B cell (primary cell): Measurements from ENCODE around the gene POGZ. TPM values are rescaled to one million over a fixed set of nuclear protein-coding genes. Genes with fewer than 3 reads are reported as not detected.

Experiments used
- ATAC-seq: fragments of 200-7000 bp; cut with Tn5 transposase; one replicate; pipeline ENCODE4 v1.10.0; 2021; ENCODE audit warnings: low read depth, mild to moderate bottlenecking, moderate number of reproducible peaks, moderate library complexity
- CTCF ChIA-PET: fragments of 350-600 bp; sonication (Branson Sonifier 250); formaldehyde crosslinking; loops from one replicate; lab custom pipeline; 2021; ENCODE audit warnings: antibody characterized with exemption, inconsistent platforms; lab: Charles Lee
- POLR2A ChIA-PET: fragments of 350-600 bp; sonication (Branson Sonifier 250); formaldehyde crosslinking; loops from one replicate; lab custom pipeline; 2021; ENCODE audit warnings: antibody characterized with exemption; lab: Charles Lee
- DNase-seq: peaks from one replicate; pipeline ENCODE4 v3.0.0; 2013
- H2AFZ ChIP-seq: 2 replicates; pipeline ENCODE4 v1.6.1; 2012; ENCODE audit warnings: mild to moderate bottlenecking, low read depth, low read length; ENCODE audit not compliant: insufficient read depth, poor library complexity, severe bottlenecking
- H3K27ac ChIP-seq, 2 donors: 1 replicate in 1 of 2; 2 replicates in 1 of 2; pipeline ENCODE4 v1.5.1; 2012 to 2013; ENCODE audit warnings: low read length in 2 of 2, mild to moderate bottlenecking in 2 of 2, moderate library complexity in 1 of 2
- H3K27me3 ChIP-seq, 4 experiments: fragments of 200-600 bp in 1 of 4; sonication (generic) in 1 of 4; replicated peaks in 1 of 4; 1 replicate in 2 of 4; 2 replicates in 2 of 4; pipeline versions ENCODE4 v1.6.1 to v1.7.0; 2013 to 2016; ENCODE audit warnings: low read length in 3 of 4, mild to moderate bottlenecking in 2 of 4, mixed read lengths in 1 of 4, moderate library complexity in 1 of 4; ENCODE audit not compliant: insufficient read depth in 4 of 4, control insufficient read depth in 3 of 4; ENCODE audit errors: control extremely low read depth in 1 of 4
- H3K36me3 ChIP-seq, 2 experiments: replicated peaks in 1 of 2; 1 replicate in 1 of 2; 2 replicates in 1 of 2; pipeline versions ENCODE4 v1.6.1 to v1.7.1; 2013; ENCODE audit warnings: low read length in 1 of 2; ENCODE audit not compliant: insufficient read depth in 2 of 2, control insufficient read depth in 1 of 2; ENCODE audit errors: control extremely low read depth in 1 of 2, extremely low read depth in 1 of 2
- H3K4me1 ChIP-seq, 2 donors: fragments of 200-600 bp in 1 of 2; sonication (generic) in 1 of 2; 1 replicate in 1 of 2; 2 replicates in 1 of 2; pipeline versions ENCODE4 v1.5.1 to v1.6.1; 2013 to 2017; ENCODE audit warnings: low read length in 2 of 2; ENCODE audit not compliant: control insufficient read depth in 2 of 2, insufficient read depth in 2 of 2
- H3K4me2 ChIP-seq: replicated peaks from 2 replicates; pipeline ENCODE3; 2012; ENCODE audit warnings: mild to moderate bottlenecking, low read depth, low read length; ENCODE audit not compliant: poor library complexity, severe bottlenecking
- H3K4me3 ChIP-seq, 5 experiments: fragments of 200-600 bp in 1 of 5; sonication (generic) in 1 of 5; 1 replicate in 3 of 5; 2 replicates in 2 of 5; pipeline versions ENCODE4 v1.5.1 to v1.7.0; 2011 to 2016; ENCODE audit warnings: low read length in 4 of 5, mild to moderate bottlenecking in 4 of 5, low read depth in 2 of 5, control low read depth in 1 of 5, moderate library complexity in 1 of 5; ENCODE audit not compliant: insufficient read depth in 1 of 5; ENCODE audit errors: control extremely low read depth in 1 of 5, extremely low read depth in 1 of 5
- H3K79me2 ChIP-seq: fragments of 200-600 bp; sonication (generic); one replicate; pipeline ENCODE4 v1.6.0; 2016; ENCODE audit warnings: low read length; ENCODE audit not compliant: control insufficient read depth, insufficient read depth
- H3K9ac ChIP-seq: fragments of 200-600 bp; sonication (generic); 2 replicates; pipeline ENCODE4 v1.6.1; 2017; ENCODE audit warnings: mild to moderate bottlenecking, low read length, moderate library complexity
- H3K9me3 ChIP-seq, 3 donors: one replicate each; pipeline versions ENCODE4 v1.6.1 to v1.7.1; 2013; ENCODE audit warnings: low read length in 2 of 3; ENCODE audit not compliant: control insufficient read depth in 2 of 3, insufficient read depth in 1 of 3; ENCODE audit errors: control extremely low read depth in 1 of 3
- H4K20me1 ChIP-seq: 2 replicates; pipeline ENCODE4 v1.6.0; 2012; ENCODE audit warnings: mild to moderate bottlenecking, low read length; ENCODE audit not compliant: insufficient read depth, control insufficient read depth, poor library complexity, severe bottlenecking
- H3K27ac Mint-ChIP-seq: one replicate; pipeline ENCODE4 v1.8.0; 2021; ENCODE audit warnings: mixed read lengths
- H3K27me3 Mint-ChIP-seq: one replicate; pipeline ENCODE4 v1.8.0; 2021; ENCODE audit warnings: mixed read lengths
- H3K4me1 Mint-ChIP-seq: one replicate; pipeline ENCODE4 v1.8.0; 2021; ENCODE audit warnings: mixed read lengths
- H3K4me3 Mint-ChIP-seq: one replicate; pipeline ENCODE4 v1.8.0; 2021; ENCODE audit warnings: mixed read lengths
- H3K9me3 Mint-ChIP-seq: one replicate; pipeline ENCODE4 v1.8.0; 2022; ENCODE audit warnings: mixed read lengths; ENCODE audit not compliant: insufficient read depth
- CTCF ChIP-seq: fragments of 200-600 bp; IDR thresholded peaks from one replicate; pipeline ENCODE4 v1.8.0; 2022; ENCODE audit warnings: antibody characterized with exemption, mild to moderate bottlenecking
- EZH2 ChIP-seq: IDR thresholded peaks from 2 replicates; pipeline ENCODE4 v1.6.1; 2012; ENCODE audit warnings: borderline replicate concordance, low read depth, mild to moderate bottlenecking, moderate library complexity, low read length; ENCODE audit not compliant: insufficient read depth, poor library complexity, severe bottlenecking
- WGBS: methylation state at CpG from one replicate; pipeline ENCODE4 v1.1.5; 2013; ENCODE audit warnings: missing lambda C conversion rate; ENCODE audit not compliant: insufficient coverage; 5-methylcytosine and 5-hydroxymethylcytosine counted together
- intact Hi-C: fragments of 100-400 bp; cut with micrococcal nuclease; formaldehyde crosslinking; loops from one replicate; pipeline ENCODE4 v1.10.0; 2022
- polyA plus RNA-seq: library from polyadenylated mRNA; depleted of rRNA; stranded (reverse); fragments of >200 nt; gene quantifications from 2 replicates; pipeline ENCODE4 v1.2.3, GENCODE V29; 2012
- total RNA-seq, 2 donors: library from RNA; stranded (reverse); fragments of 120-200 nt in 1 of 2; gene quantifications; 1 replicate in 1 of 2; 2 replicates in 1 of 2; pipeline versions ENCODE4 v1.2.3 to v1.2.4, GENCODE V29; 2013 to 2022

The POGZ gene
- total and polyA plus RNA-seq, 2 donors (not counting 1 experiment from before 2014, with no cell fraction given) = 50.2 to 194 TPM

GRCh38 chr1:151386002-151386401 is 73.3 kb downstream of the POGZ start:
- Histone ChIP-seq H3K36me3 (no peaks in the 10 kb centered on the region), H3K9ac (no peak overlapping the region), H3K4me3 (no peak overlapping the region), H3K79me2 (no peaks in the 10 kb centered on the region), H3K27me3 (peaks cover 0 to 1% (median 0%) of the 10 kb centered on the region in 4 experiments), H3K27ac (no peak overlapping the region), H3K9me3 (no peaks in the 10 kb centered on the region), H3K4me2 (no peak overlapping the region), H3K4me1 (no peaks in the 10 kb centered on the region), H2AFZ (no peak overlapping the region), H4K20me1 (no peaks in the 10 kb centered on the region)
- intact Hi-C loops = no loop called here
- Mint-ChIP-seq H3K4me1 (no peaks in the 10 kb centered on the region), H3K4me3 (no peak overlapping the region), H3K27me3 (no peaks in the 10 kb centered on the region), H3K9me3 (no peaks in the 10 kb centered on the region), H3K27ac (no peak overlapping the region)
- no peak for TF ChIP-seq CTCF
- TF ChIP-seq EZH2 = no peak
- CTCF ChIA-PET = no interaction called here
- POLR2A ChIA-PET = no interaction called here
- DNase-seq (no peak), ATAC-seq (no peak)
- no CpG with 5 or more reads among the region's 2 CpGs for WGBS

GRCh38 chr1:151384584-151384983 is 74.7 kb downstream of the POGZ start:
- Histone ChIP-seq H3K9me3 (no peaks in the 10 kb centered on the region), H3K27ac (no peak overlapping the region), H2AFZ (no peak overlapping the region), H3K79me2 (no peaks in the 10 kb centered on the region), H3K4me3 (no peak overlapping the region), H3K9ac (no peak overlapping the region), H4K20me1 (no peaks in the 10 kb centered on the region), H3K27me3 (no peaks in the 10 kb centered on the region), H3K36me3 (no peaks in the 10 kb centered on the region), H3K4me1 (no peaks in the 10 kb centered on the region), H3K4me2 (no peak overlapping the region)
- Mint-ChIP-seq H3K4me3 (no peak overlapping the region), H3K27ac (no peak overlapping the region), H3K27me3 (no peaks in the 10 kb centered on the region), H3K9me3 (no peaks in the 10 kb centered on the region), H3K4me1 (no peaks in the 10 kb centered on the region)
- ATAC-seq (no peak), DNase-seq (no peak)
- no peak for TF ChIP-seq EZH2
- TF ChIP-seq CTCF = no peak
- ChIA-PET POLR2A (no interaction called here), CTCF (interaction anchor here (1.3 kb wide), 1 partner anchor 133 kb away, joined by 3 read pairs; no protein-coding TSS in a partner anchor)
- 87% methylated on average over 2 of the region's 3 CpGs for WGBS
- intact Hi-C loops = no loop called here
